Measurements from ENCODE around the gene SNCAIP.

GRCh38 chr5:122330881-122331280, 18.8 kb downstream of the SNCAIP start:
- TF ChIP-seq PATZ1 (CRISPR knock-in tag; IDR thresholded peaks at IDR 0.05; ENCODE audit: borderline replicate concordance) (no peak), ZFP3 (CRISPR knock-in tag; IDR thresholded peaks at IDR 0.05) (no peak), CSDC2 (CRISPR knock-in tag; IDR thresholded peaks at IDR 0.05) (no peak), BACH2 (CRISPR knock-in tag; IDR thresholded peaks at IDR 0.05; ENCODE audit: borderline replicate concordance) (no peak), ARNTL (CRISPR knock-in tag; IDR thresholded peaks at IDR 0.05; ENCODE audit: borderline replicate concordance, low read depth) (no peak), PPARA (CRISPR knock-in tag; IDR thresholded peaks at IDR 0.05; ENCODE audit: borderline replicate concordance) (no peak), SNAI2 (CRISPR knock-in tag; IDR thresholded peaks at IDR 0.05) (no peak), ISL1 (CRISPR knock-in tag; IDR thresholded peaks at IDR 0.05) (no peak), TCF4 (CRISPR knock-in tag; IDR thresholded peaks at IDR 0.05; ENCODE audit: borderline replicate concordance) (no peak), OSR1 (CRISPR knock-in tag; IDR thresholded peaks at IDR 0.05) (no peak), GLIS3 (CRISPR knock-in tag; IDR thresholded peaks at IDR 0.05) (no peak)
- TF ChIP-seq, protein P1, sequence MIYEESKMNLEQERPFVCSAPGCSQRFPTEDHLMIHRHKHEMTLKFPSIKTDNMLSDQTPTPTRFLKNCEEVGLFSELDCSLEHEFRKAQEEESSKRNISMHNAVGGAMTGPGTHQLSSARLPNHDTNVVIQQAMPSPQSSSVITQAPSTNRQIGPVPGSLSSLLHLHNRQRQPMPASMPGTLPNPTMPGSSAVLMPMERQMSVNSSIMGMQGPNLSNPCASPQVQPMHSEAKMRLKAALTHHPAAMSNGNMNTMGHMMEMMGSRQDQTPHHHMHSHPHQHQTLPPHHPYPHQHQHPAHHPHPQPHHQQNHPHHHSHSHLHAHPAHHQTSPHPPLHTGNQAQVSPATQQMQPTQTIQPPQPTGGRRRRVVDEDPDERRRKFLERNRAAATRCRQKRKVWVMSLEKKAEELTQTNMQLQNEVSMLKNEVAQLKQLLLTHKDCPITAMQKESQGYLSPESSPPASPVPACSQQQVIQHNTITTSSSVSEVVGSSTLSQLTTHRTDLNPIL (CRISPR knock-in tag; IDR thresholded peaks at IDR 0.05; ENCODE audit: low read depth) = no peak
- TF ChIP-seq, protein P2, sequence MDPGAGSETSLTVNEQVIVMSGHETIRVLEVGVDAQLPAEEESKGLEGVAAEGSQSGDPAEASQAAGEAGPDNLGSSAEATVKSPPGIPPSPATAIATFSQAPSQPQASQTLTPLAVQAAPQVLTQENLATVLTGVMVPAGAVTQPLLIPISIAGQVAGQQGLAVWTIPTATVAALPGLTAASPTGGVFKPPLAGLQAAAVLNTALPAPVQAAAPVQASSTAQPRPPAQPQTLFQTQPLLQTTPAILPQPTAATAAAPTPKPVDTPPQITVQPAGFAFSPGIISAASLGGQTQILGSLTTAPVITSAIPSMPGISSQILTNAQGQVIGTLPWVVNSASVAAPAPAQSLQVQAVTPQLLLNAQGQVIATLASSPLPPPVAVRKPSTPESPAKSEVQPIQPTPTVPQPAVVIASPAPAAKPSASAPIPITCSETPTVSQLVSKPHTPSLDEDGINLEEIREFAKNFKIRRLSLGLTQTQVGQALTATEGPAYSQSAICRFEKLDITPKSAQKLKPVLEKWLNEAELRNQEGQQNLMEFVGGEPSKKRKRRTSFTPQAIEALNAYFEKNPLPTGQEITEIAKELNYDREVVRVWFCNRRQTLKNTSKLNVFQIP (CRISPR knock-in tag; IDR thresholded peaks at IDR 0.05; ENCODE audit: borderline replicate concordance, low read depth) = no peak

Data from SK-N-SH treated with all-trans-retinoic acid at 6 μM for 48 hours (cell line).